DMS114 treated with DMSO at 0.1 percent for 48 hours (cell line): ENCODE measurements around the gene INSRR.

Experiments used
- DNase-seq: peaks from one replicate; lab custom pipeline; 2025; ENCODE audit not compliant: unreplicated experiment; lab: John Stamatoyannopoulos, UW

INSRR gene

DNA sequence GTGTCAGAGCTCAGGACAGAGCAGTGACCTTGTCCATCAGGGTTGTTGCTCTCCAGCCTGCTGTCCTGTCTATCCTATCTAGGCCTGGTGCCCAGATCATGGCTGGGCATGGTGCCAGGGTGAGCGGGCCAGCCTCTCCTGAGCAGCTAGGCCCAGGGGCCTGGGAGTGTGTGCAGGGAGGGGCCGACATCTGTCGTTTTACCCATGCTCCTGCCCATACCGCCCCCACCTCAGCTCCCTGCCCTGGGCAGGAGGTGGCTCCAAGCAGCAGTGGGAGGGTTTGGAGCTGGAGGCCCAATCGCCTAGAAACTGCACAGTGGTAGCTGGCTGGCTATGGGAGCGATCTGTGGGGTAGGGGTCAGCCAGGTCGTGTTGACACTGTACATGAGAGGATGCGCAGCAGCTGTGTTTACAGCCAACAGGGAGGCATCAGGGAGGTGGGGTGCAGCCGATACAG, 6.5 kb downstream of the INSRR start:
- no peak for DNase-seq

DNA sequence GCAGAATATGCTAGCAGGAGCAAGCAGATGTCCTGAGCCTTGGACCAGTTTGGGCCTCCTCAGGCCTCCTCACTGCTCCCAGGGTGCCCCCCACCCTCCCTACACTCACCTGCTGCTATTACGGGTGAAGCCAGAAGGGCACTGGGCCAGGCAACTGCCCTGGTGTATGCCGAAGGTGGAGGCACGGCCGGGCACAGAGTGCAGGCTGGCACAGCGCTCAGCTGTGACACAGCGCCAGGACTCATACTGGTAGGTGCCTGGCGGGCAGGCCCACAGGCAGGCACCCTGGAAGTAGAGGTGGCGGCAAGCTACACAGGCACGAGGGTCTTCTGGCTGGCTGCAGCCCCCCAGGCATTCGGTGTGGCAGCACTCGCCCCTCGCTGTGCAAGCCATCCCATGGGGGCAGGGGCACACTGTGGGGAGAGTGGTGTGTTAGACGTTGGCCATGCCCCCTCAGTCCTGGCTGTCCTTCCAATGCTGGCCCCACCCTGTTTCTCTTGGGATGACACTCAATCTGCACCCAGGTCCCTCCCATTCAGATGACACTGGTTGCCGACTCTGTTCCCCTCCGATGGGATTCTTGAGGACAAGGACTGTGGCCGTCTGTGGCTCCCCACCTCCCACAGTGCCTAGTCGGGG, 7.0 kb downstream of the INSRR start:
- no peak for DNase-seq

DNA sequence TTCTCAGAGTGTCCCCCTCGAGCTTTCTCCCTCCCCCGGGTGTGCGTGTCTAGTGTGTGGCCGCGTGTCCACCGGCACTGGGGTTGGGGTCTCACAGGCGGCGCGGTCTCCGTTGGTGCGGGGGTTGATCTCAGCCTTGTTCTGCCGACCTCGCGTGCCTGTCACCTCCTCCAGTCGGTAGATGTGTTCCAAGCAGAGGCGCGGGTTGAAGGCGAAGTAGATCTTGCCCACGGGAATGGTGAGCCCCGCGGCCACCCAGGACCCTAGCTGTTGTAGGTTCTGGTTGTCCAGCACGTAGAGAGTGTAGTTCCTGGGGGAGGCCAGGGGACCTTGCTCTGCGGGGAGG, 9.8 kb downstream of the INSRR start:
- no peak for DNase-seq

DNA sequence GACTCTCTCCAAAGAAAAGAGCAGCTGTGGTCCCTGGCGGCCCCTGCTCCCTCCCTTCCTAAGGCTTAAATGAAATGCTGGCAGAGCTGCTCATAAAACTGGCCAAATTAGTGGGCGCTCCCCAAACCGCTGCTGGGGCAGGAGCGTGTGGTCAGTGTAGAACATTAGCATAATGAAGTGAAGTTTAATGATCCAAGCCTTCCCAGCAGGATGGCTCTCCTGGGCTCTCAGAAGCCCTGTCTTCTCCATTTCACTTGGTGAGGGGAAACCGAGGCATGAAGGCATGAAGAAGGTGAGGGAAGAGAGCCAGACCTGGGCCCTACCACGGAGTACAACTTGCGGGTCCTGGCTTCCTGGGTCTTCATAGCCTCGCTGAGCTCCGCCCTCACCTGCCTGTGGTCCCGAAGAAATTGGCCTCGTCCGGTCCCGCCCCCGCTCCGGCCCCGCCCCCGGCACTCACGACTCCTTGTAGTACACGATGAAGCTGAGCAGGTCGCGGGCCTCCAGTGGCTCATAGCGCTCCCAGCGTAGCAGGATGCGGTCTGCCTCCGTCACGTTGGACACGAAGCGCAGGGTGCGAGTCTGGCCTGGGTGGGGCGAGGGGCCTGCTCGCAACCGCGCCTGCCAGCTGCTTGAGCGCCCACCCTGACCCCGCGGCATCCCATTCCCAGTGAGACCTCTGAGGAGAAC, 10.3 kb downstream of the INSRR start:
- no peak for DNase-seq

DNA sequence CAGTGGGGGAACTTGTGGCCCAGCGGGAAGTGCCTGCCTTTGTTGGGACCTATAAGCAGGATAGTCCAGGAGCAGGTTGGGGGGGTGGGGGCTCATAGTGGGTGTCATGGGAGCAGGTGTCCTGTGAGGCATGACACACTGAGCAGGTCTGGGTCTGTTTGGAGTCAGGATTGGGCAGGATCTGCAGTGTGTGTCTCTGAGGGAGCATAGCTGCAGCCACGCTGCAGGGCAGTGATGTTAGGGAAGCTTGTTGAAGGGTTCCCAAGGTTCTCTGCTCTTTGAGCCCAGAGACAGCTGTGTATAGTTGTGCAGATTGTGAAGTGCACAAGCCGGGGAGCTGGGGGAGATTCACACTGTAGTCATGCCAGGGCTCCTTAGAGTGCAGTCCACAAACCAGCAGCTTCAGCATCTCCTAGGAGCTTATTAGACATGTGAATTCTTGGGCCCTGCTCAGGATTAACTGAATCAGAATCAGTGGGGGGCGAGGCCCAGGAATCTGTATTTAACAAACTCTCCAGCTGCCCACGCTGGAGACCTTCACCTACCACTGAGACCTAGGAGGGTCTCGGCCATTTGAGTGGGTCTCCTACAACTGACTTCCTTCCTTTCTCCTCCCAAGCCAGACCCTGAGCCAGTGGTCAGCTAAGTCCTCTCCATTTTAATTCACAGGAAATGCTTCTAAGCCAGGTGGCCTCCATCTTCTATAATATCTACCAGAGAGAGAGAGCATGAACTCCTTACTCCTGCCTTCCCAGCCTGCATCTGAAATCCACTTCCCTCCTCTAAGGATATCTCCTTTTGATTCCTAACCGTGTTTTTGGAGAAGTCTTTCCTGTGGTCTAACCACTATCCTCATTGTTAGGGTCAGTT, 11.1 kb downstream of the INSRR start:
- no peak for DNase-seq

DNA sequence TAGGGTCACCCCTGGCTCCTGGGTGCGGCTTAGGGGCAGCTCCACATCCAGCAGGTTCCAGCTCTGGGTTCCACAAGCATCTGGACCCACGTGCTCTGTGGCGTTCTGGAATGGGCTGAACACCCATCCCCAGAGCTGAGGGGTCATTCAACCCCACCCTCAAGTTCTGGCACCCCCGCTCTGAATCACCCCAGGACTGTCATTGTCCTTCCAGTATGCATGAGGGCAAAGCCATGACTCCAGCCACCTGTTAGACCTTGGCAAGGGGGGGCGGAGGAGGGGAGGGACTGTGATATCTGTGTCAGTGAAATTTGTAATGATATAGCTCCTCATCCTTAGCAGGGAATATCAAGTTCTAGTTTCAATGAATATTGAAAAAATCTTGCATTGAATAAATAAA, 12.3 kb downstream of the INSRR start:
- no peak for DNase-seq

DNA sequence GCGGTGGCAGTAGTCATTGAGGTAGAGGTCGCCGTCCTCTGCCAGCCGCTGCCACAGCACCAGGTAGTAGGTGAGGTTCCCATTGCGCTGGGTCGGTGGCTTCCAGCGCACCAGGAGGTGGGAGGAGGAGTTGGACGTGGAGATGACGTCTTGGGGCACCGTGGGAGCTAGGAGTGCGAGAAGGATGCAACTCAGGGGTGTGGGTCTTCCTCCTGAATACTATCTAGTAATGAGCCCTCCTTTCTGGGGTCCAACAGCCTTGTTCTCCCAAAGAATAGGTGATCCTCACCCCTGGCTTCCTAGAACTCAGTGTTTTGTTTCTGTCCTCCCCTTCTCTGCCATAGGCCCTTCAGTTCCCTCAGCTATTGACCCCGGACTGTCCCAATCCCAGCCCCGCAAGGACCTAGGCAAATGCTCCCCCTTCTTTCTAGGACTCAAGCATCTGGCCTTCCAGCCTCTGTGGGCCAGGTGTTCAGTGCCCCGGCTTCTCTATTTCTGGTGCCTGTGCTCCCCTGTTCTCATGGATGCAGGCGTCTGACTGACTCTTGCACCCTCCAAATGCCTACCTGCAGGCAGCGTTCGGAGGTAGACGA, 12.9 kb downstream of the INSRR start:
- no peak for DNase-seq

DNA sequence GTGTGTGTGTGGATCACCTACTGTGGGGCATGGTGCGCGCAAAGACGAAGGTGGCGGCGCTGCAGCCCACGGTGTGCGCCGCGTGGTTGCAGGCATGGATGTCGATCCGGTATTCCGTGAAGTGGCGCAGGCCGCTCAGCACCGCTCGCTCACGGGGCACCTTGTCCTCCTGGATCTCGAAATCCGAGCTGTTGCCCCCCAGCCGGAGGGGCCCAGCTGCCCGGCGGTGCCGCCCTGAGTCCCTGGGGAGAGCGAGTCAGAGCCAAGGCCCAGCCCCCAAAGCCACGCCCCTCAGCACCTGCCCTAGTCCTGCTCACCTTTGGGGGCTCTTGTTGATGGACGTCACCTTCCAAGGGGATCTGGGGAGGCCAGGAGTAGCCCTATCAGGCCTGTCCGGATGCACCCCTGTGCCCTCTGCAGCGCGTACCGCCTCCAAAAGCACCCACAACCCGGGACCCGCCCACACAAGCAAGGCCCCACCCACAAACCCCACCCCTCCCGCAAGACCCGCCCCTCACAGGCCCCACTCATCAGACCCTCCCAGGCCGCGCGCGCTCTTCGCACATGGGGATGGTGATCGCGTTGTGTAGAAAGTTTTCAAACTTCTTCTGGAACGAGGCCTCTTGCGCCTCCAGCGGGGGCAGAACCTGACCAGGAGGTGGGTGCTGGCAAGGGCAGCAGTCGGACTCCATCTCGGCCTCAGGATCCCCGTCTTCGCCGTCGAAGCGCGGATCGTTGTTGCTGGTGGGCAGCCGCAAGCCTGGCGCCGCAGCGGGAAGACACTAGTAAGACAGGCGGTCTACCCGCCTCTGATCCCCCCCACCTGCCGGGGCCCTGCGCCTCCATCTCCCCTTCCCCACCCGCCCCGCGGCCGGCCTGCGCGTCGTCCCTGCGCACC, 13.6 kb downstream of the INSRR start:
- DNase-seq = no peak

DNA sequence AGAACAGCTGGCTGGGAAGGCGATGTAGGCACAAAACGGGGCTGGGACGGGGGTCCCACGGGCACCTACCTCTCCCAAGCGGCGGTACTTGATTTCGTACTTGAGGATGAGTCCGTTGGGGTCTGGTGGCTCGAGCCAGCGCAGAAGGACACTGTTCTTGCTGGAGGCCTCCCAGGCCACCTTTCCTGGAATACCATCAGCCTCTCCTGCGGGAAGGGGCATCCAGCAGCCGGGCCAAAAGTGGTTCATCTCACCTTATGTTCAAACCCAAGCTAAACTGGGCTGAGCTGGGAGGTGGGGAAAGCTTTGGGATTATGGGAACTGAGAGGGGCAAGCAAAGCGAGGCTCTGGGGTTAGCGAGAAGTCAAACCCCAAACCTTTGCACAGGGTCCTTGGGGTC, 14.3 kb downstream of the INSRR start:
- no peak for DNase-seq

DNA sequence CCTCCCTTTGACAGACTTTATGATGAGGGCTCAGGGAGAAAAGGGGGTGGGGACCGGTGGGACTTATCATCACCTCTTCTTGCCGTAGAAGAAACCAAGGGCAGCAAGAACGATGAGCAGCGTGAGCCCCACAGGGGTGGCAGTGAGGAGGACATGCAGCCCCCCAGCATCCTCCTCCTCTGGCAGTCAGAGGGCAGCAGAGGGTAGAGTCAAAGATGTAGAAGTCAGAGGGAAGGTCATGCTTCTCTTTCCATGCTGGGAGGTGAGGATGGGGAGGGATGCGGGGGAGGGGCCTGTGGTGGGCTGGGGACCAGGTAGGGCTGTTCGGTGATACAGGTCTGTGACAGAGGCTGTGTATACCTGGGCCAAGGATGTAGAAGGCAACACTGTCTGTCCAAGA, 14.8 kb downstream of the INSRR start:
- no peak for DNase-seq

DNA sequence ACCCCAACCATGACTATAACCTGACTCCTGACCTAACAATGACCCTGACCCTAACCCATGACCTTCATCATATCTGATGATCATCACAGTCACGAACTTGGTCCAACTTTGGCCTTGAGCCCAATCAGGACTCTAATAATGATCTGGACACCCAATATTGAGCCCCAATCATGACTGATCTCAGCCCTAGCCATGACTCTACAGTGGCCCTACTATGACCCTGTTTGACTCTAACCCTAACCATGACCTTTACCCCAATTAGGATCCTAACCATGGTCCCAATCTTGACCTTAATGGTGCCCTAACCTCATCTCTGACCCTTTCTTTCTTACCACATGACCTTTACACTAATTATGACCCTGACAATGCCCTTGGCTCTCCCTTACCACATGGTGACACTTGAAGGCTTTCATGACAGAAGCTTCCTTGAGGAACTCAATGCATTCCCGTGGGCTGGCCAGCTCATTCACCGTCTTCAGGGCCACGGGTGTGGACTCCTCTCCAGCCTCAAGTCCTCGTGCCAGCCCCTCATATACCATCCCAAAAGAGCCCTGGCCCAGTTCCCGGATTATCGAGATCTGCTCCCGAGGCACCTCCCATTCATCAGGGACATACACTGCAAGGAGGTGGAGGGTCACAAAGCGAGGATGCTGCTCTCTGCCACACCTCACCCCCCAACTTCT, 16.2 kb downstream of the INSRR start:
- no peak for DNase-seq

DNA sequence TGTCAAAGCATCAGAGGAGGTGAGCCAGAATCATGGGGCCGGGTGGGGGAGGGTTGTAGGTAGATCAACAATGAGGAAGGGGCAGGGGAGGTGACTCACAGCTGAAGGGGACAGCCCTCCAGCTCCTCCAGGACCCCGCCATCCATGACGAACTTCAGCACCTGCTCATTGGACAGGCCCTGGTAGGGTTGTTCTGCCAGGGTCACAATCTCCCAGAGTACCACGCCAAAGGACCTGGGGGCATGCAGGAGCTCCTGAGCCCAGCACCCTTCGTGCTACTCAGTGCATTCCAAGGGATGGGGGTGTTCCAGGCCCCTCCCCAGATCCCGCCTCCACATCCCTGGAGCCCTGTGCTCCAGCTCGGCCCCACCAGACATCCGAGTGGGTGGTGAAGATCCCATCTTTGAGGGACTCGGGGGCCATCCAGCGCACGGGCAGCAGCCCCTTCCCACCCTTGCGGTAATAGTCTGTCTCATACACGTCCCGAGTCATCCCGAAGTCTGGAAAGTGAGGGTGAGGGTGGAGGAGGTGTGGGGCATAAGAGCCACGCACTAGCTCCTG, 17.5 kb downstream of the INSRR start:
- no peak for DNase-seq

DNA sequence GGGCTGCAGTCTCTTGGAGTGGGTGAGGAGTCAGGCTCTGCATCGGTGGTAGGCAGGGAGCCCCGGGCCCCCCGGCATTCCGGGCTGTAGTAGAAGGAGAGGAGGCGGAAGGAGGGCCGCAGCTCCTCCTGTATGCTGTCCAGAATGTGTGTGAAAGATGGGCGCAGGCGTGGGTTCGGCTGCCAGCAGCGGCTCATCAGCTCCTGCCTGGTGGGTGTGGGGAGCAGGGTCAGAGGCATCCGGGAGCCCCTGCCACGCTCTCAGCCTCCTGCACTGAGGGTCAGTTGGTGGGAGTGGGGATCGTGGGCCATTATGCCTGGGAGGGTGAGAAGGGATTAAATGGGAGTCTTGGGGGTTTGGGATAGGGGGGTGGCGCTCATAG, 18.0 kb downstream of the INSRR start:
- no peak for DNase-seq

DNA sequence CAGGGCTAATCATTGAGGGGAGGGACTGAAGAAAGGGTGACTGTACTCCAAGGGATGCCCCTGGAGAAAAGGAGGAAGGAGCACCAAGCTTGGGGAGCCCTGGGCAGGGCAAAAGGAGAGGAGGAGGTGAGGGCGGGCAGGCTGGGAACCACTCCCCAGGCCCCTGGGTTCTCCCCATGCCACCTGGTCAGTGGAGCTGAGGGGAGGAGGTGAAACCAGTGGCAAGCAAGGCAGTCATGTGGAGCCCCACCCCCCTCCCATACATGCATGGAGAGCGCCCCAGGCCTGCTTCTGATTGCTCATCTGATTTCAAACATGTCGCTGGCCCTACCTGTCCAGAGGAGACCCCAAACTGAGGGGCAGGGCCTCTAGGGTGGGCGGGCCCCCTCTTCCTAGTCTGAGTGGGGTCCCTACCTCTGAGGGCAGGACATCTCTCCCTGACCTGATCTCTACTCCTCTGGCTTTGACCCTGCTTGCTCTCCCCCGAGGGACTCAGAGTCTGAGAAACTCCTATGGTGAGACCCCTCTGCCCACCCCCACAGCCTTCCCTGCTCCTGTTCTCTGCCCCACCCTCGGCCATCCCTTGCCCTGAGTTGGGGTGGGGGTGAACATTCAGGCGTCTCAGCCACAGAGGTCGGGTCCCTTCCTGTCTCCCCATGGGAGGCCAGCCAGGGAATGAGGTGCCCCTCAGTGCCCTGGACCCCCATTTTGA, 18.6 kb downstream of the INSRR start:
- no peak for DNase-seq

DNA sequence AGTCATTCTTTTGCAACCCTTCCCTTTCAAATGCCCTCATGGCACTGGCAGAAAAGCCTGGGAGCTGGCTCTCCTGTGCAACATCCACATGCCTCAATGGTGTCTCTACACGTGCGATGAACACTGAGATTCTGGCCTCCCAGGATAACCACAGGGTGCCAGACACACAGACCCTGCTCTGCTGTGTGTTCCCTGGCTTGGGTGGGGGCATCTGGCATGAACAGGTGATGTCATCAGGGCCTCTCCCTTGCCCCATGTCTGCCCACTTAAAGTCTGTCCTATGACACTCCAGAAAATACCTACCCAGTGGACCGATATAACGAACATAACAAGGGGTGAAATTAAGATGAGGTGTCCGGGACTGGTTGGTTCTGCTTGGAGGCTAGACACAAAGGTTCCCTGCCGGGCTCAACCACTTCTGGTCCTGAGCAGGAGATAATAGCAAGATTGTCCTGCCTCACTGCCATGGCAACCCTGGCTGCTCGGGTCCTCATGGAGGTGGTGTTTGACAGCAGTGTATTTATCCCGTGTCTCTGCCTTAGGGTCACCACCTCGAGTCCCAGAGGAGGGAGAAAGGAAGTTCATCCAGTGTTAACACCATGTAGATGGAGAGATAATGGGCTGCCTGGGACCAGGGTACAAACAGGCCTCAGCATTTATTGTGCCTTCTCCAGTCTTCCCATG, 19.3 kb downstream of the INSRR start:
- no peak for DNase-seq

DNA sequence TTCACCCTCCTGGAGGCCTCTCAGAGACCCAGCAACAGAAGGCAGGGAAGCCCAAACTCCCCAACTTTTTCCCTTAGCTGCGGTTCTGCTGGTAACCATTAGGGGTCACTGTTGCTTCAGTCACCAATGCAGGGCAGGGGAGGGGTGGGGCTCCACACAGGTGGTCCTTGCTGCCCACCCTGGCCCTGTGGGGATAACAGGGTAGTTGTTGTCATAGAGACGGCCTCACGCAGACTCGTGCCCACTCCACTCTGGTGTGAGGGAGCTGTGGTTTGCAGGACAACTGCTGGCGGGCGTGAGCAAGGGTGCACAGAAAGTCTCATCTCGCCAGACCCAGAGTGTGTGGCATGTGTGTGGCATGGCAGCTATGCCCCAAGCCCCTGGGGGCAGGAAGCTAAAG, 19.9 kb downstream of the INSRR start:
- DNase-seq = peak; percentile 29

DNA sequence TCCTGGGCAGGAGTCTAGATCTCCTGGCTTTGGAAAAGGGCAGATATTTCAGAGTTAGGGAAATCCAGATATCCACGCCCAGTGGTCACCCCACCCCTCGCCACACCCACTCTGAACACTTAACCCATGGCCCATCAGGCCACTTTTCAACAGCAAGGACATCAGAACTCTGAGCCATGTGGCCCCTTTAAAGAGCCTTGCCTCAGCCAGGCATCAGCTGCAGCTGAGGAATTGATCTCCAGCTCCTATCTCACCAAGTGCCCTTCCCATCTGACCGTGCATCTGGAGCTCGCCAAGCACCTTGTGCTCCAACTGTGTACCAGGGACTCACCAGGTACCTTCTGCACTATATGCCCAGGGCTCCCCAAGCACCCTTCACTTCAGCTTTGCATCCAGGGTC, 22.0 kb downstream of the INSRR start:
- DNase-seq = no peak

DNA sequence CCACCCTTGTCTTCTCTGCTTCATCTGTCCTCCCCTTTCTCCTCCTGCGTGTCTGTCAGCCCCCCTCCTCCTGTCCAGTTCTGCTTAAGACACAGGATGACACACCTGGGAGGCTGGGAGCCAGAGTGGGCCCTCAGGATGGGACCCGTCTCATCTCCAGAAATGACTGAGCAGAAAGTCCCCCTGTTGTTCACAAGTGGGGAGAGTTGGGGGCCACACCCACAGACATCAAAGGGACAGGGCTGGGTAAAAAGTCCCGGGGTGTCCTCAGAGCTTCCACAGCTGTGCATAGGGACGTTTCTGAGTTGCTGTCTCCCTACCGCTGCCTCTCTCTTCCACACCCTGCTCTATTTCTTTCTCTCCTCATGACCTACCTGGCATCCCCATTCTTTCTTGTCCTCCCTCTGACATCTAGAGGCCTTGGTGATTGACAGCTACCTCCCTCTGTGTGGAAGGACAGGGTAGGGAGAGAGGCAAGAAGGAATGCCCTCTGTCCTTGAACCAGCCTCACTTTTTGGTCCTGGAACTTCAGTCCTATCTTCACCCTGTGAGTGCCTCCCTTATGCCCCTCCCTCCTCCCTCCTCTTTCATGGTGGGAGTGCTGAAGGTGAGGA, 22.8 kb downstream of the INSRR start:
- DNase-seq = no peak
